H7 (cell line): Measurements from ENCODE around the gene RNF157. TPM values are rescaled to one million over a fixed set of nuclear protein-coding genes. Genes with fewer than 3 reads are reported as not detected.
"Not testable (repeated sequence)": the region's sequence is repeated elsewhere in the genome, so short reads cannot be mapped to it uniquely, and the experiment has no call there.

ENCODE experiments used
- DNase-seq: peaks from one replicate; pipeline ENCODE4 v3.0.0; 2012
- H3K27me3 ChIP-seq: 2 replicates; pipeline ENCODE4 v1.6.0; 2011; ENCODE audit warnings: mild to moderate bottlenecking, low read length; ENCODE audit not compliant: control insufficient read depth, insufficient read depth
- H3K36me3 ChIP-seq: replicated peaks from 2 replicates; pipeline ENCODE4 v1.5.1; 2011; ENCODE audit warnings: low read length; ENCODE audit not compliant: control insufficient read depth, insufficient read depth
- H3K4me3 ChIP-seq: 2 replicates; pipeline ENCODE4 v1.5.1; 2011; ENCODE audit warnings: low read depth, mild to moderate bottlenecking, control low read depth, low read length, moderate library complexity; ENCODE audit not compliant: insufficient read depth
- total RNA-seq: library from RNA; depleted of rRNA; stranded (reverse); fragments of >200 nt; shearing (Covaris generic); gene quantifications from 2 replicates; pipeline ENCODE4 v1.2.3, GENCODE V29; 2014

RNF157 gene
- total RNA-seq, 1 experiment from 2014 or later: 5.6 TPM

DNA sequence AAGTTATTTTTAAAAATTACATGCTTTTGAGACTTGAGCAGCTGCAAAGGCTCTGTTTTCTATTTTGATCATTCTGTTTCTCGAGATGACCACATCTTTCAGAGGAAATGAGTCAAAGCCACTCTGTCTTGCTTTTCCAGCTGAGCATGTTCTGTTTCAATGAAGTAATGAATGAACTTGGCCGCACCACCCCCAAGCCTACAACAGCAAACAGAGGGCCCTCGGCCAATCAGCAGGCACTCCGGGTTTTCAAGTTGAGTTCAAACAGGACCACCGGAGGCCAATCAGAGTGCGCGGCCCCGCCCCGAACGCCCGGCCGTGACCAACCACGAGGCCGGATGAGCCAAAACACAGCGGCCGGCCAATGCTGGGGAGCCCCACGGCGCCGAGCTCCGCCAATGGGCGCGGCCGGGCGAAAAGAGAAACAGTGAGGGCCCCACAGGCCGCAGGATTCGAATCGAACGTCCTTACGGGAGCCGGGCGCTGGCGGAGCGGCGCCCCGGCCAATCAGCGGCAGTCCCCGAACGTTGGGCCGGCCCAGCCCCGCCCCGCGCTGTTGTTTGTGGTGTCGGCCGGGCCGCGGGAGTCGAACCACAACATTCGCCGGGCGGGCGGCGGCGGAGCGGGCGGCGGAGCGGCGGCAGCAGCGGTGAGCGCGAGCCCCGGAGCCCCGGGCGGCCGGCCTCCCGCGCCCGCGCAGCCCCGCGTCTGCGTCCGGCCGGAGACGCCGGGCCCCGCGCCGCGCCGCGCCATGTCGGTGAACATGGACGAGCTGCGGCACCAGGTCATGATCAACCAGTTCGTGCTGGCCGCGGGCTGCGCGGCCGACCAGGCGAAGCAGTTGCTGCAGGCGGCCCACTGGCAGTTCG, 24.7 kb upstream of the RNF157 start, which contains the start of gene UBALD2:
Gene UBALD2 (plus strand): TSS at position 594 of the 869 bp plus-strand sequence. CDS start 158 bp downstream, at position 752.
- Histone ChIP-seq H3K4me3 (peak within 1 kb of the TSS; percentile 80), H3K27me3 (no peaks in the 10 kb centered on the region), H3K36me3 (no peaks in the 10 kb centered on the region; the same call in none of the 2 replicates)
- DNase-seq: peak; percentile 100

GRCh38 chr17:76264425-76264754, 24.1 kb upstream of the RNF157 start:
- Histone ChIP-seq H3K36me3 (no peaks in the 10 kb centered on the region; the same call in none of the 2 replicates), H3K27me3 (no peaks in the 10 kb centered on the region), H3K4me3 (no peak overlapping the region)
- DNase-seq: peak; percentile 40

- Histone ChIP-seq H3K4me3 (no peak overlapping the region), H3K36me3 (no peaks in the 10 kb centered on the region; the same call in 1 of the 2 replicates), H3K27me3 (no peaks in the 10 kb centered on the region)
- DNase-seq: no peak
These were observed 23.6 kb upstream of the RNF157 start for GRCh38 chr17:76263896-76264295.

- Histone ChIP-seq H3K27me3 (no peaks in the 10 kb centered on the region), H3K4me3 (no peak overlapping the region), H3K36me3 (no peaks in the 10 kb centered on the region; the same call in 1 of the 2 replicates)
- DNase-seq: peak; percentile 24
These were observed 22.5 kb upstream of the RNF157 start for GRCh38 chr17:76262732-76263344.

- Histone ChIP-seq H3K4me3 (no peak overlapping the region), H3K36me3 (no peaks in the 10 kb centered on the region), H3K27me3 (no peaks in the 10 kb centered on the region)
- peak; percentile 41 for DNase-seq
These were observed 21.3 kb upstream of the RNF157 start for GRCh38 chr17:76261421-76262215.

- H3K36me3 ChIP-seq: no peaks in the 10 kb centered on the region
- no peaks in the 10 kb centered on the region for H3K27me3 ChIP-seq
- DNase-seq: peak; percentile 10
- no peak overlapping the region for H3K4me3 ChIP-seq
These were observed 20.4 kb upstream of the RNF157 start for GRCh38 chr17:76260669-76261068.

- no peak for DNase-seq
- Histone ChIP-seq H3K4me3 (no peak overlapping the region), H3K27me3 (no peaks in the 10 kb centered on the region), H3K36me3 (no peaks in the 10 kb centered on the region)
These were observed 19.9 kb upstream of the RNF157 start for GRCh38 chr17:76260220-76260619.

GRCh38 chr17:76256430-76257050, 16.2 kb upstream of the RNF157 start:
- H3K36me3 ChIP-seq, H3K4me3 ChIP-seq, DNase-seq, H3K27me3 ChIP-seq: not testable (repeated sequence)

DNA sequence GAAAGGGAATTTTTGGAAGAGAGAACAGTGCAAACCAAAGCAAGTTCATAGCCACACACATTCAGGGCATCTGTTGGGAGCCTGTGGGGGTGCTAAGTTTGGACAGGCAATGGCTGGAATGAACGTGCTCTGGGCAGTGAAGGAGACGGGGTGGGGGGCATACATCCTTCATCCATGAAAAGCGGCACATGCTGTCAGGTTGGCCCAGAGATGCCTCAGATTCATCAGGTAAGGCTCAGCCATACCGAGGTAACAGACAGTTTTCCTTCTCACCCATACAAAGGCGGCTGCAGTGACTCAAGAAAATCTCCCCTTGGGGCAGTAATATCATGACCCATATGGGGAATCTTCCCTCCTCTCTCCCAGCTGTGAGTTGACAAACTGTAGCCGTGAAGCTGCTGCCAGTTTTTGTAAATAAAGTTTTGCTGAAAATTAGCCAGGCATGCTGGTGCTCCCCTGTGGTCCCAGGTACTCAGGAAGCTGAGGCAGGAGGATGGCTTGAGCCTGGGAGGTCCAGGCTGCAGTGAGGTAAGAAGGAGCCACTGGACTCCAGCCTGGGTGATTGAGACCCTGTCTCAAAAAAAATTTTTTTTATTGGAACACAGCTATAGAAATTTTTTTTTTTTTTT, 15.6 kb upstream of the RNF157 start:
- H3K27me3 ChIP-seq: no peaks in the 10 kb centered on the region
- no peaks in the 10 kb centered on the region for H3K36me3 ChIP-seq
- H3K4me3 ChIP-seq: no peak overlapping the region
- DNase-seq: no peak

- H3K27me3 ChIP-seq: no peaks in the 10 kb centered on the region
These were observed 14.0 kb upstream of the RNF157 start for GRCh38 chr17:76254275-76254674.

GRCh38 chr17:76253841-76254240, 13.5 kb upstream of the RNF157 start:
- DNase-seq: no peak
- Histone ChIP-seq H3K4me3 (no peak overlapping the region), H3K27me3 (no peaks in the 10 kb centered on the region), H3K36me3 (no peaks in the 10 kb centered on the region)

More at GRCh38 chr17:76254275-76254674, 14.0 kb upstream of the RNF157 start:
- no peak for DNase-seq
- Histone ChIP-seq H3K36me3 (no peaks in the 10 kb centered on the region), H3K4me3 (no peak overlapping the region)

GRCh38 chr17:76252967-76253766, 12.9 kb upstream of the RNF157 start:
- H3K27me3 ChIP-seq, DNase-seq, H3K4me3 ChIP-seq: not testable (repeated sequence)

More at GRCh38 chr17:76252967-76253766, 12.9 kb upstream of the RNF157 start:
- not testable (repeated sequence) for H3K36me3 ChIP-seq
